K562 (cell line): Measurements from ENCODE around the gene CNFN. TPM values are rescaled to one million over a fixed set of nuclear protein-coding genes. Genes with fewer than 3 reads are reported as not detected.

Experiments
- ATAC-seq: fragments of 200-7000 bp; cut with Tn5 transposase; 3 replicates; pipeline ENCODE4 v1.9.1; 2020; ENCODE audit warnings: moderate library complexity
- BruUV-seq: library from RNA; stranded (reverse); fragments of 400-500 nt; replicated peaks from 2 replicates; lab custom pipeline; 2021; lab: Mats Ljungman, UMichigan
- CTCF ChIA-PET: fragments of 300-600 bp; formaldehyde crosslinking; extraction: SDS; loops from one replicate; lab custom pipeline; 2021; ENCODE audit warnings: low intra/inter-chr PET ratio; lab: Yijun Ruan, JAX
- POLR2A ChIA-PET: fragments of 300-600, 350-650 bp; sonication (Branson Sonifier 250); formaldehyde crosslinking; extraction: SDS; loops from one replicate; lab custom pipeline; 2021; ENCODE audit warnings: antibody characterized with exemption, inconsistent platforms; lab: Yijun Ruan, JAX
- DNase-seq, 4 experiments: peaks; one replicate each; pipeline versions ENCODE4 v3.0.0 to v3.0.0-alpha.2; 2011 to 2018; ENCODE audit warnings: low spot score in 3 of 4, mixed read lengths in 3 of 4; ENCODE audit errors: extremely low read depth in 1 of 4
- FAIRE-seq: peaks from 2 replicates; lab custom pipeline; 2011; peaks lifted over from hg19 to GRCh38; lab: Jason Lieb, UNC
- H2AFZ ChIP-seq: 2 replicates; pipeline ENCODE4 v1.6.0; 2011; ENCODE audit warnings: low read depth, low read length, control low read depth, inconsistent platforms
- H3K27ac ChIP-seq: fragments of 200-600 bp; 3 replicates; pipeline ENCODE4 v1.8.0; 2011; ENCODE audit warnings: low read depth, mild to moderate bottlenecking, control low read depth, inconsistent platforms, low read length, moderate library complexity, mixed read lengths; ENCODE audit errors: extremely low read depth
- H3K27me3 ChIP-seq, 2 experiments: fragments of 300-600 bp in 1 of 2; 2 replicates in 1 of 2; 3 replicates in 1 of 2; pipeline versions ENCODE4 v1.6.0 to v1.8.0; 2011; ENCODE audit warnings: inconsistent platforms in 2 of 2, low read length in 2 of 2, mild to moderate bottlenecking in 1 of 2, mixed read lengths in 1 of 2, moderate library complexity in 1 of 2; ENCODE audit not compliant: control insufficient read depth in 2 of 2, insufficient read depth in 2 of 2
- H3K36me3 ChIP-seq: fragments of 300-600 bp; 3 replicates; pipeline ENCODE4 v1.8.0; 2011; ENCODE audit warnings: mild to moderate bottlenecking, low read length, inconsistent platforms; ENCODE audit not compliant: control insufficient read depth, insufficient read depth
- H3K4me1 ChIP-seq, 2 experiments: fragments of 200-600 bp in 1 of 2; replicated peaks in 1 of 2; 2 replicates in 1 of 2; 3 replicates in 1 of 2; pipeline versions ENCODE4 v1.5.1 to v1.8.0; 2011; ENCODE audit warnings: inconsistent platforms in 2 of 2, low read length in 2 of 2, mild to moderate bottlenecking in 1 of 2, mixed read lengths in 1 of 2, moderate library complexity in 1 of 2; ENCODE audit not compliant: control insufficient read depth in 2 of 2, insufficient read depth in 2 of 2
- H3K4me2 ChIP-seq: 2 replicates; pipeline ENCODE4 v1.6.1; 2011; ENCODE audit warnings: low read length, control low read depth, inconsistent platforms, mixed read lengths; ENCODE audit not compliant: insufficient read depth
- H3K4me3 ChIP-seq: fragments of 200-600 bp; sonication (generic), shearing (Covaris generic); 2 replicates; pipeline ENCODE4 v1.5.1; 2016; ENCODE audit warnings: control low read depth, inconsistent platforms
- H3K79me2 ChIP-seq: fragments of 200-600 bp; 3 replicates; pipeline ENCODE4 v1.8.0; 2011; ENCODE audit warnings: low read length, inconsistent platforms; ENCODE audit not compliant: control insufficient read depth, insufficient read depth
- H3K9ac ChIP-seq, 2 experiments: 2 replicates each; pipeline versions ENCODE4 v1.6.0 to v1.6.1; 2011; ENCODE audit warnings: low read depth in 2 of 2, low read length in 2 of 2, control low read depth in 1 of 2, inconsistent platforms in 1 of 2, mild to moderate bottlenecking in 1 of 2, mixed read lengths in 1 of 2; ENCODE audit not compliant: insufficient read depth in 1 of 2
- H3K9me1 ChIP-seq: one replicate; pipeline ENCODE4 v1.6.0; 2011; ENCODE audit warnings: inconsistent platforms, mild to moderate bottlenecking, low read length, moderate library complexity; ENCODE audit not compliant: control insufficient read depth, insufficient read depth
- H3K9me3 ChIP-seq: replicated peaks from 2 replicates; pipeline ENCODE4 v1.5.1; 2011; ENCODE audit warnings: low read depth, low read length, inconsistent platforms; ENCODE audit not compliant: control insufficient read depth, insufficient read depth
- H4K20me1 ChIP-seq: replicated peaks from 2 replicates; pipeline ENCODE4 v1.6.1; 2011; ENCODE audit warnings: low read length, inconsistent platforms, mixed read lengths; ENCODE audit not compliant: control insufficient read depth, insufficient read depth
- BCLAF1 ChIP-seq, 2 experiments: fragments of 450-650 bp in 1 of 2; IDR thresholded peaks; 2 replicates each; pipeline ENCODE4 v1.6.1; 2011 to 2017; ENCODE audit warnings: low read depth in 2 of 2, antibody characterized with exemption in 1 of 2, borderline replicate concordance in 1 of 2, low read length in 1 of 2, mild to moderate bottlenecking in 1 of 2, mixed read lengths in 1 of 2; ENCODE audit not compliant: control insufficient read depth in 1 of 2
- BCOR ChIP-seq: fragments of 450-650 bp; IDR thresholded peaks from 2 replicates; pipeline ENCODE4 v1.6.1; 2016
- BRCA1 ChIP-seq, 2 experiments: fragments of 450-650 bp in 1 of 2; sonication (generic) in 1 of 2; formaldehyde crosslinking in 1 of 2; IDR thresholded peaks; 2 replicates each; pipeline versions ENCODE4 v1.5.0 to v1.6.1; 2017 to 2020; ENCODE audit warnings: mild to moderate bottlenecking in 1 of 2, missing genetic modification reagents in 1 of 2
- HDAC6 ChIP-seq: IDR thresholded peaks from 2 replicates; pipeline ENCODE4 v1.6.1; 2012; ENCODE audit warnings: low read depth, mild to moderate bottlenecking, control low read depth, inconsistent platforms, low read length, moderate library complexity
- MLLT1 ChIP-seq, 2 experiments: fragments of 450-650 bp; IDR thresholded peaks; 2 replicates each; pipeline ENCODE4 v1.6.1; 2016
- PBX2 ChIP-seq, 2 experiments: IDR thresholded peaks in 1 of 2; conservative IDR thresholded peaks in 1 of 2; 2 replicates each; pipeline ENCODE4 v1.6.1; 2016; ENCODE audit warnings: low read depth in 2 of 2, mild to moderate bottlenecking in 1 of 2, missing compliant biosample characterization in 1 of 2, missing genetic modification characterization in 1 of 2, moderate library complexity in 1 of 2
- PKNOX1 ChIP-seq: fragments of 450-650 bp; IDR thresholded peaks from 2 replicates; pipeline ENCODE4 v1.6.1; 2016
- SREBF2 ChIP-seq: sonication (generic); formaldehyde crosslinking; IDR thresholded peaks from 2 replicates; pipeline ENCODE4 v1.4.0; 2020; ENCODE audit warnings: mild to moderate bottlenecking, missing genetic modification reagents
- TCF7 ChIP-seq: sonication (generic); IDR thresholded peaks from 2 replicates; pipeline ENCODE4 v1.6.1; 2016; ENCODE audit warnings: antibody characterized with exemption, borderline replicate concordance
- ZEB2 ChIP-seq: fragments of 450-650 bp; IDR thresholded peaks from 2 replicates; pipeline ENCODE4 v1.6.1; 2016
- WGBS: fragments of 100-300 bp; shearing (Covaris generic); methylation state at CpG from one replicate; pipeline ENCODE4 v1.1.6; 2016; ENCODE audit warnings: low coverage, mixed read lengths; ENCODE audit not compliant: insufficient coverage; ENCODE audit errors: missing lambda C conversion rate; 5-methylcytosine and 5-hydroxymethylcytosine counted together
- in situ Hi-C: fragments of 300-500 bp; cut with MboI; formaldehyde crosslinking; loops from 4 replicates; pipeline ENCODE4 v1.15.0; 2018; ENCODE audit warnings: inconsistent platforms, mixed read lengths
- intact Hi-C: fragments of 100-400 bp; cut with micrococcal nuclease; formaldehyde crosslinking; loops from 2 replicates; pipeline ENCODE4 v1.14.2; 2022
- polyA plus RNA-seq, 8 experiments: library from polyadenylated mRNA; depleted of rRNA in 4 of 8; stranded (reverse) in 5 of 8; unstranded in 3 of 8; fragments of >200 nt; fragmentation: Nextera tagmentation in 2 of 8; fragmentation: Illumina TruSeq in 1 of 8; extraction: Ambion mirVana in 2 of 8; extraction: Trizol in 1 of 8; gene quantifications; 2 replicates each; pipeline versions ENCODE4 v1.2.1 to v1.2.3, GENCODE V29; 2011 to 2014; ENCODE audit warnings: inconsistent platforms in 1 of 8, missing spikeins in 1 of 8
- total RNA-seq, 7 experiments: library from RNA; depleted of rRNA in 6 of 7; stranded (reverse); fragments of >200 nt in 6 of 7; fragmentation: Illumina TruSeq in 2 of 7; extraction: Trizol in 2 of 7; gene quantifications; 2 replicates each; pipeline versions ENCODE4 v1.2.1 to v1.2.3, GENCODE V29; 2011 to 2021; ENCODE audit warnings: low replicate concordance in 1 of 7

Gene CNFN
- total and polyA plus RNA-seq, 9 of the 15 experiments (the other 6 are each of a cell fraction or from before 2014, with no cell fraction given) = 0.18 to 0.52 (median 0.27) TPM; not detected in 5

- 21% methylated on average over 17 of the region's 17 CpGs for WGBS
- DNase-seq (no peak), ATAC-seq (no peak), FAIRE-seq (no peak)
- Histone ChIP-seq H3K27ac (no peak overlapping the region), H3K9ac (no peak overlapping the region), H3K36me3 (no peaks in the 10 kb centered on the region; the same call in 2 of the 3 replicates), H2AFZ (no peak overlapping the region), H3K79me2 (no peaks in the 10 kb centered on the region), H4K20me1 (no peaks in the 10 kb centered on the region), H3K4me2 (no peak overlapping the region), H3K27me3 (peaks cover 18 to 50% of the 10 kb centered on the region in 2 experiments; a peak in 4 of 5 replicates), H3K4me3 (no peak overlapping the region), H3K9me1 (no peaks in the 10 kb centered on the region), H3K4me1 (peaks cover 0 to 23% of the 10 kb centered on the region in 2 experiments; a peak in 3 of 5 replicates), H3K9me3 (no peaks in the 10 kb centered on the region)
- no TSS peak for BruUV-seq
- intact Hi-C loops (no loop called here), in situ Hi-C loops (no loop called here)
- ChIA-PET POLR2A (interaction anchor here (1.0 to 1.9 kb wide), 4 partner anchors 13 to 20 kb away, joined by 4 to 7 read pairs (median 5); no protein-coding TSS in a partner anchor), CTCF (interaction anchor here (0.6 kb wide), 1 partner anchor 270 kb away, joined by 3 read pairs; no protein-coding TSS in a partner anchor)
- TF ChIP-seq SREBF2 (no peak), BCOR (no peak), HDAC6 (no peak), PBX2 (CRISPR knock-in tag; IDR thresholded peaks at IDR 0.05; ENCODE audit: low read depth) (no peak), PBX2 (tag; conservative IDR thresholded peaks at IDR 0.05; ENCODE audit: low read depth) (no peak), PKNOX1 (no peak), MLLT1 (IDR thresholded peaks at IDR 0.05) (no peak), ZEB2 (no peak), BCLAF1 (IDR thresholded peaks at IDR 0.05; ENCODE audit: borderline replicate concordance in 1 of 2, control insufficient read depth in 1 of 2, low read depth in 2 of 2, low read length in 1 of 2) (no peak), TCF7 (no peak), BRCA1 (IDR thresholded peaks at IDR 0.05) (no peak), BRCA1 (CRISPR knock-in tag; IDR thresholded peaks at IDR 0.05) (no peak)
Measured at GRCh38 chr19:42378225-42379215, 11.6 kb downstream of the CNFN start.
